HUES6 (cell line): Measurements from ENCODE around the gene SYK.

Source experiments
- H3K27ac ChIP-seq: 2 replicates; pipeline ENCODE4 v1.7.0; 2013; ENCODE audit warnings: low read depth, mild to moderate bottlenecking, low read length, inconsistent platforms
- H3K27me3 ChIP-seq: 2 replicates; pipeline ENCODE4 v1.6.1; 2013; ENCODE audit warnings: low read length; ENCODE audit not compliant: control insufficient read depth, insufficient read depth
- H3K36me3 ChIP-seq: 2 replicates; pipeline ENCODE4 v1.6.1; 2013; ENCODE audit warnings: low read length; ENCODE audit not compliant: control insufficient read depth, insufficient read depth
- H3K4me1 ChIP-seq: 2 replicates; pipeline ENCODE4 v1.6.1; 2013; ENCODE audit warnings: low read length; ENCODE audit not compliant: control insufficient read depth, insufficient read depth
- H3K4me3 ChIP-seq: 2 replicates; pipeline ENCODE4 v1.5.1; 2013; ENCODE audit warnings: low read depth, low read length
- H3K9ac ChIP-seq: one replicate; pipeline ENCODE4 v1.6.1; 2013; ENCODE audit warnings: mild to moderate bottlenecking, low read length
- H3K9me3 ChIP-seq: 2 replicates; pipeline ENCODE4 v1.6.1; 2013; ENCODE audit warnings: low read depth, low read length; ENCODE audit not compliant: control insufficient read depth, insufficient read depth

Gene SYK

DNA sequence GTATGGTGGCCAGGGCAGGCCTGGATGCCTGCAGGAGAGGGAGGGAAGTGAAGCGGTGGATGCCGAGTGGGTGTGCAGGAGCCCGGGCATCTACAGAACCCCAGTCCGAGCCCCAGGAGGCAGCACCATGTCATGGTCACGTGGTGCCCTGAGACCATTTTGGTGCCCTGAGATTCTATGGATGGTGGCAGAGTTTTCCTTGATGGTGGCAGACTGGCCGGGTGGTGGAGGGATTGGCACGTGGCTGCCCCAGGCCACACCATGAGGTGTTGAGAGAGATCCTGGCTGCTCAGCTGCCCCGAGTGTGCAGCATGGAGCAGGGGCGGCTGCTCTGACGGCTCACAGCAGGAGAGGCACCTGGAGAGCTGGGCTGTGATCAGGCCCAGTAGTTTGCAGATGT, 52.3 kb downstream of the SYK start:
- no peaks in the 10 kb centered on the region for H3K36me3 ChIP-seq
- H3K4me1 ChIP-seq, result no peaks in the 10 kb centered on the region
- H3K9ac ChIP-seq, result no peak overlapping the region
- no peaks in the 10 kb centered on the region for H3K9me3 ChIP-seq
- no peaks in the 10 kb centered on the region for H3K27me3 ChIP-seq
- H3K27ac ChIP-seq, result no peak overlapping the region
- H3K4me3 ChIP-seq, result no peak overlapping the region

GRCh38 chr9:90854637-90855175, 53.1 kb downstream of the SYK start:
- H3K9me3 ChIP-seq, result no peaks in the 10 kb centered on the region
- no peak overlapping the region for H3K27ac ChIP-seq
- no peaks in the 10 kb centered on the region for H3K36me3 ChIP-seq
- H3K9ac ChIP-seq, result no peak overlapping the region
- no peaks in the 10 kb centered on the region for H3K27me3 ChIP-seq
- H3K4me1 ChIP-seq, result no peaks in the 10 kb centered on the region
- no peak overlapping the region for H3K4me3 ChIP-seq

DNA sequence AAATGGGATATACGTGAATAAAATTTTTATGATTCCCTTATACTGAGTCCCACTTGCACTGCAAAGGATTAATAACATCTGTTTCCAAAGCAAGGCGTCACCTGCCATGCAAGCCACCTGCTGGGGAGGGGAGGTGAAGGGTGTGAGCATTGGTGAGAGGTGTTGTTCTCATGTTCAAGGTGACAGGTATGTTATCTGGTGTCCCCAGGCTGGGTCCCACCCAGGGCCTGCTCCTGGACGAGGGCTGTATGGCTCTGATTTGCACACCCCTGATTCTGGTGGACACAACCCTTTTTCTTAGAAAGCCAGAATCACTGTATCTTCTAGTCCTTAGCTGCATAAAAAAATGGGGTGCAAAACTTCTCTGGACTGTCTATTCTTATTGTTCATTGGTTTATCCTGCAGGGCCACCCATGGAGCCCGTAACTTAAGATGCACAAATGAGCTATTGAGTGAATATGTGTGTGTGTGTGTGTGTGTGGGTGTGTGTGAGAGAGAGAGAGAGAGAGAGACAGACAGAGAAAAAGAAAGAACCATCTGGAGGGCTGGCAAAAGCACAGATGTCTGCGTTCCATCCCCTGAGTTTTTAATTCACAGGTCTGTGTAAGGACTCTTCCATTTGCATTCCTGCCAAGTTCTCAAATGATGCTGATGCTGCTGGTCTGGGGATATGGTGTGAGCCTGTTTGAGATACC, 53.7 kb downstream of the SYK start:
- Histone ChIP-seq H3K36me3 (no peaks in the 10 kb centered on the region), H3K27me3 (no peaks in the 10 kb centered on the region), H3K9me3 (no peaks in the 10 kb centered on the region), H3K9ac (no peak overlapping the region), H3K27ac (no peak overlapping the region), H3K4me3 (no peak overlapping the region), H3K4me1 (no peaks in the 10 kb centered on the region)

GRCh38 chr9:90857091-90857490, 55.5 kb downstream of the SYK start:
- no peaks in the 10 kb centered on the region for H3K27me3 ChIP-seq
- H3K4me3 ChIP-seq, result no peak overlapping the region
- no peak overlapping the region for H3K9ac ChIP-seq
- no peaks in the 10 kb centered on the region for H3K36me3 ChIP-seq
- no peaks in the 10 kb centered on the region for H3K9me3 ChIP-seq
- no peak overlapping the region for H3K27ac ChIP-seq
- H3K4me1 ChIP-seq, result no peaks in the 10 kb centered on the region

GRCh38 chr9:90857855-90858254, 56.2 kb downstream of the SYK start:
- no peak overlapping the region for H3K9ac ChIP-seq
- no peaks in the 10 kb centered on the region for H3K4me1 ChIP-seq
- no peak overlapping the region for H3K4me3 ChIP-seq
- H3K27me3 ChIP-seq, result no peaks in the 10 kb centered on the region
- H3K36me3 ChIP-seq, result no peaks in the 10 kb centered on the region
- H3K27ac ChIP-seq, result no peak overlapping the region
- H3K9me3 ChIP-seq, result no peaks in the 10 kb centered on the region

GRCh38 chr9:90858457-90858901, 56.9 kb downstream of the SYK start:
- Histone ChIP-seq H3K4me3 (no peak overlapping the region), H3K27me3 (no peaks in the 10 kb centered on the region), H3K9me3 (no peaks in the 10 kb centered on the region), H3K9ac (no peak overlapping the region), H3K36me3 (no peaks in the 10 kb centered on the region), H3K27ac (no peak overlapping the region), H3K4me1 (no peaks in the 10 kb centered on the region)

DNA sequence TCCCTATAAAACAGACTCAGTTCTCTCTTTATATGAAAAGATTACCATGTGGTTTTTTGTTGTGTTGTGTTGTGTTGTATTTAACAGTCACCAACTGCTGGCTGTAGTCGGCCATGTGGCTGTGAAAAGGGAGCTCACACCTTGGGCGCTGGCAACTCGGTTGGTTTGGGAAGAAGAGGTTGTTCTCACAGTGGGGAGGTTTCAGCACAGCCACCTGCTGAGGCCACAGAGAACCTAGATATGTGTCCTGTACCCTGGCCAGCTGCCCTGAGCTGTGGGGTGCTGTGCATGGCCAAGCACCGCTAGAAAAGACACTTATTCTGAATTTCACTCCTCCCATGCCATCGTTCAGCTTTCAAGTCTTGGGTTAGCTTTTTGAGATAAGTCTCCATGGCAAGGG, 58.8 kb downstream of the SYK start:
- H3K27me3 ChIP-seq, result no peaks in the 10 kb centered on the region
- H3K27ac ChIP-seq, result no peak overlapping the region
- H3K36me3 ChIP-seq, result no peaks in the 10 kb centered on the region
- no peak overlapping the region for H3K9ac ChIP-seq
- no peaks in the 10 kb centered on the region for H3K9me3 ChIP-seq
- H3K4me3 ChIP-seq, result no peak overlapping the region
- H3K4me1 ChIP-seq, result no peaks in the 10 kb centered on the region

GRCh38 chr9:90860826-90861225, 59.2 kb downstream of the SYK start:
- Histone ChIP-seq H3K9ac (no peak overlapping the region), H3K4me1 (no peaks in the 10 kb centered on the region), H3K4me3 (no peak overlapping the region), H3K27ac (no peak overlapping the region), H3K36me3 (no peaks in the 10 kb centered on the region), H3K9me3 (no peaks in the 10 kb centered on the region), H3K27me3 (no peaks in the 10 kb centered on the region)

- no peaks in the 10 kb centered on the region for H3K4me1 ChIP-seq
- no peak overlapping the region for H3K27ac ChIP-seq
- H3K4me3 ChIP-seq, result no peak overlapping the region
- H3K27me3 ChIP-seq, result no peaks in the 10 kb centered on the region
- no peak overlapping the region for H3K9ac ChIP-seq
- no peaks in the 10 kb centered on the region for H3K36me3 ChIP-seq
- H3K9me3 ChIP-seq, result no peaks in the 10 kb centered on the region
Observed at GRCh38 chr9:90861380-90861779, 59.8 kb downstream of the SYK start.

DNA sequence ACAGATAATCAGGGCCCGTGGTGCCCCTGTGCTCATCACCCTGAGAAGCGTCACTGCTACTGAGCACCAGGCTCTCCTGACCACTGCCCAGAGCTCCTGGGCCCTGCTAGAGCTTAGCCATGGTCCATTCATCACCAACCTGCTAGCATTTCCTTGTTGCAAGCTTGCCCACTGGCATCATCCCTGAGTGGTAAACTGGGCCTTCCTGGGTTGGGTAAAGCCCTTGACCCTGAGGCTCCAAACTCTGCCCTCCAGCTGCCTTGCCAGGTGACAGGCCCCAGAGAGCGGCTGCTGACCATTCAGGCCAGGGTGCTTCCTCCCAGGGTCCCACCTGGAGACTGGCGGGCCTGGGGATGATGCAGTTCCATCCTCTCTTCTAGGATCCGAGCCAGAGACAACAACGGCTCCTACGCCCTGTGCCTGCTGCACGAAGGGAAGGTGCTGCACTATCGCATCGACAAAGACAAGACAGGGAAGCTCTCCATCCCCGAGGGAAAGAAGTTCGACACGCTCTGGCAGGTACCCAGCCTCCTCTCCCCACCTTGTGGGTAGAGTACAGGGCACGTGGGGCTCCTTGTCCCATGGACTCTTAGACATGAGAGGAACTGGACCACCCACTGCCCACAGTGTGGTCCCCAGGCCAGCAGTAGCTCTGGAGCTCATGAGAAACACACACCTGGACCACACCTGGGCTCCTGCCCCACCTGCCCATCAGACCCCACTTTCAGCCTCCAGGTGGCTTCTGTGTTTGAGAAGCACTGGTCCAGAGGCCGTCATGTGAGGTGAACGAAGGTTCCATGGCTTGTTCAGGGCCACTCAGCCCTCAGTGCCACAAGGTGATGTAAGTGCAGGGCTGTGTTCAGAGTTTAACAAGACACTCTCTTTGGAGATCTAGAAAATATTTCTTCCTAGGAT, 60.5 kb downstream of the SYK start:
- Histone ChIP-seq H3K36me3 (no peaks in the 10 kb centered on the region), H3K27ac (no peak overlapping the region), H3K4me1 (no peaks in the 10 kb centered on the region), H3K9me3 (no peaks in the 10 kb centered on the region), H3K27me3 (no peaks in the 10 kb centered on the region), H3K9ac (no peak overlapping the region), H3K4me3 (no peak overlapping the region)

- H3K4me3 ChIP-seq, result no peak overlapping the region
- H3K27ac ChIP-seq, result no peak overlapping the region
- no peaks in the 10 kb centered on the region for H3K4me1 ChIP-seq
- H3K9me3 ChIP-seq, result no peaks in the 10 kb centered on the region
- no peaks in the 10 kb centered on the region for H3K27me3 ChIP-seq
- no peaks in the 10 kb centered on the region for H3K36me3 ChIP-seq
- no peak overlapping the region for H3K9ac ChIP-seq
Observed at GRCh38 chr9:90864779-90865178, 63.2 kb downstream of the SYK start.
